Measurements from ENCODE around the gene ARHGAP19.

The ARHGAP19 gene

GRCh38 chr10:97217299-97217698, 75.1 kb downstream of the ARHGAP19 start:
- H2AFZ ChIP-seq (ENCODE audit: low read length): no peak overlapping the region
- TF ChIP-seq EZH2phosphoT487 (IDR thresholded peaks at IDR 0.05; ENCODE audit: low read length): no peak
- no peak for TF ChIP-seq CTCF (IDR thresholded peaks at IDR 0.05; ENCODE audit: low read length)
- no peak for TF ChIP-seq EZH2 (optimal IDR thresholded peaks at IDR 0.05; ENCODE audit: low read depth, low read length)
- no peaks in the 10 kb centered on the region for H3K79me2 ChIP-seq (ENCODE audit: low read length)
- H3K4me3 ChIP-seq (ENCODE audit: low read length): no peak overlapping the region
- H3F3A ChIP-seq (ENCODE audit: insufficient read depth, low read length): no peaks in the 10 kb centered on the region
- no peaks in the 10 kb centered on the region for H3K36me3 ChIP-seq (replicated peaks; ENCODE audit: insufficient read depth, low read length)
- H3K4me1 ChIP-seq (ENCODE audit: low read length): peaks cover 10% of the 10 kb centered on the region; the same call in 1 of the 2 replicates
- H3K27me3 ChIP-seq (replicated peaks; ENCODE audit: insufficient read depth, low read length): no peaks in the 10 kb centered on the region
- no peaks in the 10 kb centered on the region for H3K9me2 ChIP-seq (replicated peaks; ENCODE audit: insufficient read depth, low read length)
- no peaks in the 10 kb centered on the region for H3K9me3 ChIP-seq (replicated peaks; ENCODE audit: insufficient read depth, low read length)
- no peaks in the 10 kb centered on the region for H4K20me1 ChIP-seq (ENCODE audit: insufficient read depth, low read length)
- H3K9ac ChIP-seq (ENCODE audit: low read length): no peak overlapping the region
- no peak overlapping the region for H3K4me2 ChIP-seq (ENCODE audit: low read depth, low read length)
- DNase-seq: no peak
- peak overlapping the region; percentile 33; the same call in 1 of the 2 replicates for H3K27ac ChIP-seq (ENCODE audit: low read length)

- Histone ChIP-seq H3K4me2 (ENCODE audit: low read depth, low read length) (no peak overlapping the region), H3K9ac (ENCODE audit: low read length) (no peak overlapping the region)
- TF ChIP-seq EZH2 (optimal IDR thresholded peaks at IDR 0.05; ENCODE audit: low read depth, low read length): no peak
- no peak for TF ChIP-seq EZH2phosphoT487 (IDR thresholded peaks at IDR 0.05; ENCODE audit: low read length)
- no peak for TF ChIP-seq CTCF (IDR thresholded peaks at IDR 0.05; ENCODE audit: low read length)
Observed at GRCh38 chr10:97215619-97216260, 76.7 kb downstream of the ARHGAP19 start.

GRCh38 chr10:97213431-97213830, 79.0 kb downstream of the ARHGAP19 start:
- TF ChIP-seq CTCF (IDR thresholded peaks at IDR 0.05; ENCODE audit: low read length) (no peak), EZH2phosphoT487 (IDR thresholded peaks at IDR 0.05; ENCODE audit: low read length) (no peak), EZH2 (optimal IDR thresholded peaks at IDR 0.05; ENCODE audit: low read depth, low read length) (no peak)
- Histone ChIP-seq H3F3A (ENCODE audit: insufficient read depth, low read length) (no peaks in the 10 kb centered on the region), H3K79me2 (ENCODE audit: low read length) (no peaks in the 10 kb centered on the region), H3K36me3 (replicated peaks; ENCODE audit: insufficient read depth, low read length) (no peaks in the 10 kb centered on the region), H2AFZ (ENCODE audit: low read length) (no peak overlapping the region), H3K9me2 (replicated peaks; ENCODE audit: insufficient read depth, low read length) (no peaks in the 10 kb centered on the region), H3K27ac (ENCODE audit: low read length) (no peak overlapping the region), H3K4me2 (ENCODE audit: low read depth, low read length) (no peak overlapping the region), H3K27me3 (replicated peaks; ENCODE audit: insufficient read depth, low read length) (no peaks in the 10 kb centered on the region), H3K9ac (ENCODE audit: low read length) (no peak overlapping the region), H3K4me3 (ENCODE audit: low read length) (no peak overlapping the region), H4K20me1 (ENCODE audit: insufficient read depth, low read length) (no peaks in the 10 kb centered on the region), H3K9me3 (replicated peaks; ENCODE audit: insufficient read depth, low read length) (no peaks in the 10 kb centered on the region), H3K4me1 (ENCODE audit: low read length) (peaks cover 10% of the 10 kb centered on the region; the same call in 1 of the 2 replicates)
- DNase-seq: no peak

More at GRCh38 chr10:97215619-97216260, 76.7 kb downstream of the ARHGAP19 start:
- H3K9me2 ChIP-seq (replicated peaks; ENCODE audit: insufficient read depth, low read length): no peaks in the 10 kb centered on the region
- peaks cover 10% of the 10 kb centered on the region; the same call in 1 of the 2 replicates for H3K4me1 ChIP-seq (ENCODE audit: low read length)
- no peak overlapping the region for H3K27ac ChIP-seq (ENCODE audit: low read length)
- no peaks in the 10 kb centered on the region for H3K79me2 ChIP-seq (ENCODE audit: low read length)
- H3K36me3 ChIP-seq (replicated peaks; ENCODE audit: insufficient read depth, low read length): no peaks in the 10 kb centered on the region
- no peaks in the 10 kb centered on the region for H3F3A ChIP-seq (ENCODE audit: insufficient read depth, low read length)
- no peaks in the 10 kb centered on the region for H4K20me1 ChIP-seq (ENCODE audit: insufficient read depth, low read length)
- no peaks in the 10 kb centered on the region for H3K9me3 ChIP-seq (replicated peaks; ENCODE audit: insufficient read depth, low read length)
- no peaks in the 10 kb centered on the region for H3K27me3 ChIP-seq (replicated peaks; ENCODE audit: insufficient read depth, low read length)
- no peak overlapping the region for H2AFZ ChIP-seq (ENCODE audit: low read length)
- no peak overlapping the region for H3K4me3 ChIP-seq (ENCODE audit: low read length)
- no peak for DNase-seq
